ENCODE data around the gene TMPRSS13.

TMPRSS13 gene

GRCh38 chr11:117914398-117914761 lies 14.8 kb downstream of the TMPRSS13 start:
- Histone ChIP-seq H3K4me2 (ENCODE audit: low read length) (no peak overlapping the region), H2BK120ac (ENCODE audit: insufficient read depth, low read length, poor library complexity) (no peak overlapping the region), H4K12ac (ENCODE audit: low read depth, low read length) (no peak overlapping the region), H3K14ac (ENCODE audit: low read length) (no peak overlapping the region), H3K79me2 (ENCODE audit: control insufficient read depth, insufficient read depth, low read length, poor library complexity) (no peaks in the 10 kb centered on the region), H3K9ac (ENCODE audit: low read length) (no peak overlapping the region), H3K36me3 (ENCODE audit: control insufficient read depth in 1 of 2, insufficient read depth in 2 of 2, low read length in 2 of 2) (no peaks in the 10 kb centered on the region), H2AFZ (ENCODE audit: insufficient read depth, low read length, poor library complexity) (no peak overlapping the region), H2BK12ac (ENCODE audit: low read length) (no peak overlapping the region), H3K4me3 (ENCODE audit: low read depth, low read length) (no peak overlapping the region), H4K8ac (ENCODE audit: low read depth, low read length) (no peak overlapping the region), H2BK5ac (ENCODE audit: low read depth, low read length, poor library complexity) (no peak overlapping the region), H2AK5ac (ENCODE audit: low read length) (no peak overlapping the region), H3K27ac (ENCODE audit: low read depth, low read length) (no peak overlapping the region), H3K27me3 (ENCODE audit: insufficient read depth, low read length) (no peaks in the 10 kb centered on the region), H3K9me3 (ENCODE audit: insufficient read depth, low read depth, low read length) (peaks cover 3% of the 10 kb centered on the region), H3K18ac (ENCODE audit: low read length) (no peak overlapping the region), H3K4me1 (ENCODE audit: control insufficient read depth in 1 of 2, insufficient read depth in 2 of 2, low read length in 2 of 2) (peaks cover 0 to 4% of the 10 kb centered on the region in 2 experiments), H3K79me1 (ENCODE audit: low read length) (no peaks in the 10 kb centered on the region), H3K23ac (ENCODE audit: low read length) (no peak overlapping the region), H4K91ac (ENCODE audit: low read depth, low read length) (no peak overlapping the region), H3K4ac (ENCODE audit: low read depth, low read length) (no peak overlapping the region)
- no CpG with 5 or more reads among the region's 5 CpGs for WGBS (ENCODE audit: extremely low coverage, insufficient coverage, insufficient read length)
- DNase-seq, result no peak

GRCh38 chr11:117913736-117914397 lies 15.3 kb downstream of the TMPRSS13 start:
- no peak overlapping the region for H2BK5ac ChIP-seq (ENCODE audit: low read depth, low read length, poor library complexity)
- no peaks in the 10 kb centered on the region for H3K79me1 ChIP-seq (ENCODE audit: low read length)
- no peak overlapping the region for H2BK120ac ChIP-seq (ENCODE audit: insufficient read depth, low read length, poor library complexity)
- H3K9me3 ChIP-seq (ENCODE audit: insufficient read depth, low read depth, low read length), result peaks cover 3% of the 10 kb centered on the region
- H4K8ac ChIP-seq (ENCODE audit: low read depth, low read length), result no peak overlapping the region
- no peak overlapping the region for H3K23ac ChIP-seq (ENCODE audit: low read length)
- no peak overlapping the region for H3K4me2 ChIP-seq (ENCODE audit: low read length)
- DNase-seq, result no peak
- no peak overlapping the region for H2BK12ac ChIP-seq (ENCODE audit: low read length)
- no peak overlapping the region for H3K9ac ChIP-seq (ENCODE audit: low read length)
- H3K4ac ChIP-seq (ENCODE audit: low read depth, low read length), result no peak overlapping the region
- H3K27ac ChIP-seq (ENCODE audit: low read depth, low read length), result no peak overlapping the region
- no peak overlapping the region for H2AFZ ChIP-seq (ENCODE audit: insufficient read depth, low read length, poor library complexity)
- H3K4me3 ChIP-seq (ENCODE audit: low read depth, low read length), result no peak overlapping the region
- no peak overlapping the region for H3K18ac ChIP-seq (ENCODE audit: low read length)
- WGBS (ENCODE audit: extremely low coverage, insufficient coverage, insufficient read length), result no CpG with 5 or more reads among the region's 9 CpGs
- peaks cover 0 to 9% of the 10 kb centered on the region in 2 experiments for H3K4me1 ChIP-seq (ENCODE audit: control insufficient read depth in 1 of 2, insufficient read depth in 2 of 2, low read length in 2 of 2)
- no peak overlapping the region for H4K12ac ChIP-seq (ENCODE audit: low read depth, low read length)
- H4K91ac ChIP-seq (ENCODE audit: low read depth, low read length), result no peak overlapping the region
- no peaks in the 10 kb centered on the region for H3K79me2 ChIP-seq (ENCODE audit: control insufficient read depth, insufficient read depth, low read length, poor library complexity)
- no peaks in the 10 kb centered on the region for H3K36me3 ChIP-seq (ENCODE audit: control insufficient read depth in 1 of 2, insufficient read depth in 2 of 2, low read length in 2 of 2)
- no peak overlapping the region for H2AK5ac ChIP-seq (ENCODE audit: low read length)
- no peaks in the 10 kb centered on the region for H3K27me3 ChIP-seq (ENCODE audit: insufficient read depth, low read length)
- no peak overlapping the region for H3K14ac ChIP-seq (ENCODE audit: low read length)

- Histone ChIP-seq H3K23ac (ENCODE audit: low read length) (no peak overlapping the region), H2BK12ac (ENCODE audit: low read length) (no peak overlapping the region), H2AK5ac (ENCODE audit: low read length) (no peak overlapping the region), H4K12ac (ENCODE audit: low read depth, low read length) (no peak overlapping the region), H3K4me1 (ENCODE audit: control insufficient read depth in 1 of 2, insufficient read depth in 2 of 2, low read length in 2 of 2) (peaks cover 6 to 16% of the 10 kb centered on the region in 2 experiments), H3K4me3 (ENCODE audit: low read depth, low read length) (no peak overlapping the region), H2BK120ac (ENCODE audit: insufficient read depth, low read length, poor library complexity) (no peak overlapping the region), H3K79me2 (ENCODE audit: control insufficient read depth, insufficient read depth, low read length, poor library complexity) (no peaks in the 10 kb centered on the region), H3K27ac (ENCODE audit: low read depth, low read length) (no peak overlapping the region), H3K79me1 (ENCODE audit: low read length) (peaks cover under 1% of the 10 kb centered on the region), H3K9me3 (ENCODE audit: insufficient read depth, low read depth, low read length) (peaks cover 3% of the 10 kb centered on the region), H3K18ac (ENCODE audit: low read length) (no peak overlapping the region), H3K4ac (ENCODE audit: low read depth, low read length) (no peak overlapping the region), H2AFZ (ENCODE audit: insufficient read depth, low read length, poor library complexity) (no peak overlapping the region), H4K91ac (ENCODE audit: low read depth, low read length) (no peak overlapping the region), H3K9ac (ENCODE audit: low read length) (no peak overlapping the region), H3K27me3 (ENCODE audit: insufficient read depth, low read length) (no peaks in the 10 kb centered on the region), H3K4me2 (ENCODE audit: low read length) (no peak overlapping the region), H2BK5ac (ENCODE audit: low read depth, low read length, poor library complexity) (no peak overlapping the region), H3K14ac (ENCODE audit: low read length) (no peak overlapping the region), H4K8ac (ENCODE audit: low read depth, low read length) (no peak overlapping the region), H3K36me3 (ENCODE audit: control insufficient read depth in 1 of 2, insufficient read depth in 2 of 2, low read length in 2 of 2) (no peaks in the 10 kb centered on the region)
- DNase-seq, result no peak
- WGBS (ENCODE audit: extremely low coverage, insufficient coverage, insufficient read length), result no CpG with 5 or more reads among the region's 7 CpGs
Observed at GRCh38 chr11:117912497-117912896, 16.7 kb downstream of the TMPRSS13 start.

DNA sequence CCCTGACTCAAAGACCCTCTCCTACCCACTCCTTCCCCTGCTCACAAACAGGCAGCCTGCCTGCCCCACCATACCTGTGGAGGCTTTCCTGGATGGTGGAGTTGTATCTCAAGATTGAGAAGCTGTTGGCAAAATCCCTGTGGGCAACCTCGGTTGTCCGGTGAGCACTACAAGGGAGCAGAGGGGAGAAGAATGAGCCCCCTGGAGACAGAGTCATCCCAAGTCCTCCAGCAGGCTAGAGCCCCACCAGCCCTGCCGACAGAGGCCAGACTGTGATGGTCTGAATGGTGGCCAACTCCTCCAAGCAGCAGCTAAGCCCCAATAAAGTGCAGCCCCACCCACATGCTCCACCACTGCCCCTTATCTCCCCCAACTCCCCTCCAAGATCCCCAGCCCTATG lies 17.5 kb downstream of the TMPRSS13 start:
- Histone ChIP-seq H4K91ac (ENCODE audit: low read depth, low read length) (no peak overlapping the region), H4K8ac (ENCODE audit: low read depth, low read length) (no peak overlapping the region), H3K36me3 (ENCODE audit: control insufficient read depth in 1 of 2, insufficient read depth in 2 of 2, low read length in 2 of 2) (no peaks in the 10 kb centered on the region), H3K9ac (ENCODE audit: low read length) (no peak overlapping the region), H3K18ac (ENCODE audit: low read length) (no peak overlapping the region), H3K9me3 (ENCODE audit: insufficient read depth, low read depth, low read length) (peaks cover 3% of the 10 kb centered on the region), H4K12ac (ENCODE audit: low read depth, low read length) (no peak overlapping the region), H3K79me2 (ENCODE audit: control insufficient read depth, insufficient read depth, low read length, poor library complexity) (no peaks in the 10 kb centered on the region), H3K4me1 (ENCODE audit: control insufficient read depth in 1 of 2, insufficient read depth in 2 of 2, low read length in 2 of 2) (peaks cover 10 to 19% of the 10 kb centered on the region in 2 experiments), H2BK120ac (ENCODE audit: insufficient read depth, low read length, poor library complexity) (no peak overlapping the region), H3K27me3 (ENCODE audit: insufficient read depth, low read length) (no peaks in the 10 kb centered on the region), H2BK5ac (ENCODE audit: low read depth, low read length, poor library complexity) (no peak overlapping the region), H2AFZ (ENCODE audit: insufficient read depth, low read length, poor library complexity) (no peak overlapping the region), H3K79me1 (ENCODE audit: low read length) (peaks cover 2% of the 10 kb centered on the region), H3K23ac (ENCODE audit: low read length) (no peak overlapping the region), H3K27ac (ENCODE audit: low read depth, low read length) (no peak overlapping the region), H3K4me3 (ENCODE audit: low read depth, low read length) (no peak overlapping the region), H3K4ac (ENCODE audit: low read depth, low read length) (no peak overlapping the region), H2AK5ac (ENCODE audit: low read length) (no peak overlapping the region), H3K4me2 (ENCODE audit: low read length) (no peak overlapping the region), H2BK12ac (ENCODE audit: low read length) (no peak overlapping the region), H3K14ac (ENCODE audit: low read length) (no peak overlapping the region)
- DNase-seq, result no peak
- no CpG with 5 or more reads among the region's 3 CpGs for WGBS (ENCODE audit: extremely low coverage, insufficient coverage, insufficient read length)

Data from trophoblast cell (in vitro differentiated cells and primary cell).